Endothelial cell of umbilical vein (primary cell): ENCODE measurements around the gene YIPF1. TPM values are rescaled to one million over a fixed set of nuclear protein-coding genes. Genes with fewer than 3 reads are reported as not detected.

Source experiments
- BruUV-seq: library from RNA; stranded (reverse); fragments of 400-500 nt; replicated peaks from 2 replicates; lab custom pipeline; 2021; lab: Mats Ljungman, UMichigan
- CTCF ChIA-PET: fragments of 300-600, 350-600 bp; sonication (Branson Sonifier 250); formaldehyde crosslinking; loops from one replicate; lab custom pipeline; 2021; ENCODE audit warnings: antibody characterized with exemption, inconsistent platforms; lab: Charles Lee
- POLR2A ChIA-PET: fragments of 300-600, 350-600 bp; sonication (Branson Sonifier 250); formaldehyde crosslinking; loops from one replicate; lab custom pipeline; 2021; ENCODE audit warnings: antibody characterized with exemption, inconsistent platforms; lab: Charles Lee
- DNase-seq: peaks from one replicate; pipeline ENCODE4 v3.0.0-alpha.2; 2011; ENCODE audit warnings: low read depth, low spot score
- FAIRE-seq: peaks from 2 replicates; lab custom pipeline; 2011; peaks lifted over from hg19 to GRCh38; lab: Jason Lieb, UNC
- H2AFZ ChIP-seq: 2 replicates; pipeline ENCODE4 v1.6.0; 2012; ENCODE audit warnings: low read depth, low read length, control low read depth, inconsistent platforms
- H3K27ac ChIP-seq: 2 replicates; pipeline ENCODE4 v1.5.1; 2011; ENCODE audit warnings: low read depth, mild to moderate bottlenecking, control low read depth, low read length, moderate library complexity; ENCODE audit not compliant: insufficient read depth
- H3K27me3 ChIP-seq, 2 experiments: 2 replicates each; pipeline versions ENCODE4 v1.6.0 to v1.6.1; 2011; ENCODE audit warnings: low read length in 2 of 2, mixed read lengths in 1 of 2; ENCODE audit not compliant: control insufficient read depth in 2 of 2, insufficient read depth in 2 of 2
- H3K36me3 ChIP-seq, 2 experiments: 2 replicates in 1 of 2; 3 replicates in 1 of 2; pipeline ENCODE4 v1.5.1; 2011; ENCODE audit warnings: low read length in 2 of 2, mild to moderate bottlenecking in 1 of 2, moderate library complexity in 1 of 2; ENCODE audit not compliant: control insufficient read depth in 2 of 2, insufficient read depth in 2 of 2; ENCODE audit errors: extremely low read depth in 1 of 2
- H3K4me1 ChIP-seq: 3 replicates; pipeline ENCODE4 v1.5.1; 2011; ENCODE audit warnings: mild to moderate bottlenecking, low read length; ENCODE audit not compliant: control insufficient read depth, insufficient read depth; ENCODE audit errors: extremely low read depth
- H3K4me2 ChIP-seq: 2 replicates; pipeline ENCODE4 v1.6.1; 2011; ENCODE audit warnings: low read length, control low read depth, mixed read lengths; ENCODE audit not compliant: insufficient read depth
- H3K4me3 ChIP-seq, 3 experiments: fragments of 200-600 bp in 1 of 3; sonication (generic), shearing (Covaris generic) in 1 of 3; replicated peaks in 1 of 3; 2 replicates each; pipeline ENCODE4 v1.5.1; 2011 to 2016; ENCODE audit warnings: control low read depth in 3 of 3, low read length in 3 of 3, mild to moderate bottlenecking in 2 of 3, inconsistent platforms in 1 of 3, low read depth in 1 of 3, moderate library complexity in 1 of 3; ENCODE audit not compliant: insufficient read depth in 1 of 3
- H3K79me2 ChIP-seq: 2 replicates; pipeline ENCODE4 v1.6.0; 2012; ENCODE audit warnings: low read length, inconsistent platforms; ENCODE audit not compliant: control insufficient read depth, insufficient read depth
- H3K9ac ChIP-seq: replicated peaks from 2 replicates; pipeline ENCODE3; 2011; ENCODE audit warnings: low read length, control low read depth; ENCODE audit not compliant: insufficient read depth; ENCODE audit errors: extremely low read depth
- H3K9me1 ChIP-seq: replicated peaks from 3 replicates; pipeline ENCODE4 v1.6.0; 2011; ENCODE audit warnings: mild to moderate bottlenecking, low read length; ENCODE audit not compliant: control insufficient read depth, insufficient read depth; ENCODE audit errors: extremely low read depth
- H3K9me3 ChIP-seq: replicated peaks from 2 replicates; pipeline ENCODE4 v1.5.1; 2012; ENCODE audit warnings: low read length, inconsistent platforms; ENCODE audit not compliant: control insufficient read depth, insufficient read depth
- H4K20me1 ChIP-seq: replicated peaks from 2 replicates; pipeline ENCODE3; 2011; ENCODE audit warnings: mild to moderate bottlenecking, low read length; ENCODE audit not compliant: control insufficient read depth, insufficient read depth; ENCODE audit errors: extremely low read depth
- CTCF ChIP-seq, 2 donors: IDR thresholded peaks; 1 replicate in 1 of 2; 2 replicates in 1 of 2; pipeline ENCODE4 v1.5.1; 2011; ENCODE audit warnings: low read length in 2 of 2, mild to moderate bottlenecking in 2 of 2, moderate library complexity in 2 of 2, control low read depth in 1 of 2, inconsistent platforms in 1 of 2, low read depth in 1 of 2; ENCODE audit not compliant: insufficient read depth in 1 of 2; ENCODE audit errors: extremely low read depth in 1 of 2
- EZH2 ChIP-seq: IDR thresholded peaks from 2 replicates; pipeline ENCODE4 v1.6.1; 2012; ENCODE audit warnings: borderline replicate concordance, low read depth, mild to moderate bottlenecking, moderate library complexity, low read length, inconsistent platforms; ENCODE audit not compliant: severe bottlenecking
- FOS ChIP-seq: IDR thresholded peaks from 2 replicates; pipeline ENCODE4 v1.6.1; 2011; ENCODE audit warnings: mild to moderate bottlenecking, low read length, moderate library complexity, borderline replicate concordance; ENCODE audit not compliant: insufficient read depth
- GATA2 ChIP-seq: IDR thresholded peaks from 2 replicates; pipeline ENCODE4 v1.7.0; 2011; ENCODE audit warnings: low read depth, mild to moderate bottlenecking, moderate library complexity, mixed read lengths, low read length; ENCODE audit not compliant: insufficient read length, insufficient read depth
- JUN ChIP-seq: IDR thresholded peaks from 2 replicates; pipeline ENCODE4 v1.6.1; 2011; ENCODE audit warnings: borderline replicate concordance, low read depth; ENCODE audit not compliant: insufficient read length, insufficient read depth
- MAX ChIP-seq: IDR thresholded peaks from 2 replicates; pipeline ENCODE4 v1.6.1; 2011; ENCODE audit not compliant: insufficient read depth, insufficient read length
- MYC ChIP-seq: IDR thresholded peaks from one replicate; pipeline ENCODE4 v1.6.1; 2011; ENCODE audit warnings: mild to moderate bottlenecking, low read depth, low read length
- POLR2A ChIP-seq: IDR thresholded peaks from 2 replicates; pipeline ENCODE4 v1.6.1; 2012; ENCODE audit warnings: low read depth, mild to moderate bottlenecking, control low read depth, low read length
- POLR2AphosphoS5 ChIP-seq: IDR thresholded peaks from 2 replicates; pipeline ENCODE4 v1.6.1; 2012; ENCODE audit warnings: low read depth, mild to moderate bottlenecking, control low read depth, low read length, moderate library complexity; ENCODE audit not compliant: insufficient read depth
- dilution Hi-C: fragments of 300-500 bp; cut with MboI; formaldehyde crosslinking; loops from one replicate; pipeline ENCODE4 v1.15.0; 2019; ENCODE audit warnings: low sequenced_read_pairs; ENCODE audit not compliant: extremely low pct_ligation_motif_present
- intact Hi-C: fragments of 100-400 bp; cut with micrococcal nuclease; formaldehyde crosslinking; loops from one replicate; pipeline ENCODE4 v1.10.0; 2022
- polyA plus RNA-seq, 4 experiments: library from polyadenylated mRNA; depleted of rRNA in 3 of 4; stranded (reverse) in 3 of 4; unstranded in 1 of 4; fragments of >200 nt; gene quantifications; 2 replicates each; pipeline versions ENCODE4 v1.2.1 to v1.2.3, GENCODE V29; 2011 to 2012; ENCODE audit warnings: missing spikeins in 1 of 4
- total RNA-seq: library from RNA; stranded (reverse); gene quantifications from 2 replicates; pipeline ENCODE4 v1.2.3, GENCODE V29; 2021

Gene YIPF1
- total and polyA plus RNA-seq, 2 donors (not counting 3 experiments of a cell fraction or from before 2014, with no cell fraction given): 14.8 to 26.2 TPM

- dilution Hi-C loops: no loop called here
- intact Hi-C loops: no loop called here
- Histone ChIP-seq H3K9me3 (no peaks in the 10 kb centered on the region), H3K4me3 (no peak overlapping the region), H3K27ac (no peak overlapping the region), H3K79me2 (peaks cover 4% of the 10 kb centered on the region), H3K36me3 (no peaks in the 10 kb centered on the region), H3K4me2 (no peak overlapping the region), H3K9ac (no peak overlapping the region), H2AFZ (no peak overlapping the region), H4K20me1 (no peaks in the 10 kb centered on the region), H3K27me3 (no peaks in the 10 kb centered on the region), H3K9me1 (no peaks in the 10 kb centered on the region), H3K4me1 (no peaks in the 10 kb centered on the region)
- FAIRE-seq: no peak
- TF ChIP-seq JUN: no peak
- TF ChIP-seq FOS: no peak
- no peak for TF ChIP-seq MAX
- no peak for TF ChIP-seq POLR2AphosphoS5
- no peak for TF ChIP-seq CTCF (IDR thresholded peaks at IDR 0.05; ENCODE audit: extremely low read depth in 1 of 2, insufficient read depth in 1 of 2, low read depth in 1 of 2, low read length in 2 of 2)
- no peak for TF ChIP-seq EZH2
- TF ChIP-seq GATA2: no peak
- no peak for TF ChIP-seq MYC
- TF ChIP-seq POLR2A: no peak
- no peak for DNase-seq
- ChIA-PET POLR2A (no interaction called here), CTCF (no interaction called here)
- no TSS peak for BruUV-seq
These were observed 48.7 kb upstream of the YIPF1 start for GRCh38 chr1:53938136-53938830.
